ENCODE results near the gene SLC22A3. TPM values are rescaled to one million over a fixed set of nuclear protein-coding genes. Genes with fewer than 3 reads are reported as not detected.

SLC22A3 gene
- total and polyA plus RNA-seq, 2 of the 13 experiments (the other 11 are each of a cell fraction or from before 2014, with no cell fraction given), result 12.0 to 31.5 TPM

- no peak overlapping the region for H3K9ac ChIP-seq (ENCODE audit: insufficient read depth, low read depth, low read length)
- FAIRE-seq, result no peak
- no peaks in the 10 kb centered on the region for H3K4me1 ChIP-seq (ENCODE audit: insufficient read depth, low read length)
- no peaks in the 10 kb centered on the region for H3K27me3 ChIP-seq (ENCODE audit: control insufficient read depth in 1 of 2, insufficient read depth in 2 of 2, low read length in 2 of 2)
- intact Hi-C loops (cut with micrococcal nuclease; ENCODE audit: unreplicated experiment), result no loop called here
- H3K27ac ChIP-seq (ENCODE audit: extremely low read length, insufficient read depth, low read length), result no peak overlapping the region
- ChIA-PET CTCF (ENCODE audit: low intra/inter-chr PET ratio, low total read pairs) (no interaction called here), POLR2A (no interaction called here)
- H3K4me3 ChIP-seq (replicated peaks in 1 of 3; ENCODE audit: insufficient read depth in 1 of 3, low read depth in 2 of 3, low read length in 3 of 3), result no peak overlapping the region
- H4K20me1 ChIP-seq (ENCODE audit: insufficient read depth, low read length), result no peaks in the 10 kb centered on the region
- 86% methylated on average over 4 of the region's 4 CpGs for WGBS (ENCODE audit: low lambda C conversion rate)
- H3K79me2 ChIP-seq (ENCODE audit: insufficient read depth, low read length), result no peaks in the 10 kb centered on the region
- no peaks in the 10 kb centered on the region for H3K9me3 ChIP-seq (ENCODE audit: low read length)
- TF ChIP-seq NRL (CRISPR knock-in tag; IDR thresholded peaks at IDR 0.05; ENCODE audit: borderline replicate concordance) (no peak), TEAD3 (CRISPR knock-in tag; optimal IDR thresholded peaks at IDR 0.05; ENCODE audit: borderline replicate concordance) (no peak), KDM6A (CRISPR knock-in tag; IDR thresholded peaks at IDR 0.05; ENCODE audit: low read depth) (no peak), NFATC3 (CRISPR knock-in tag; IDR thresholded peaks at IDR 0.05) (no peak), KLF11 (CRISPR knock-in tag; IDR thresholded peaks at IDR 0.05) (no peak), ZNF33A (CRISPR knock-in tag; IDR thresholded peaks at IDR 0.05; ENCODE audit: borderline replicate concordance) (no peak), NR2F1 (CRISPR knock-in tag; IDR thresholded peaks at IDR 0.05) (no peak), ELF1 (CRISPR knock-in tag; IDR thresholded peaks at IDR 0.05) (no peak), ZNF619 (CRISPR knock-in tag; IDR thresholded peaks at IDR 0.05) (no peak), ZFP36L2 (CRISPR knock-in tag; IDR thresholded peaks at IDR 0.05) (no peak)
- no peak overlapping the region for H3K4me2 ChIP-seq (ENCODE audit: low read depth, low read length)
- no TSS peak for BruUV-seq (replicated peaks)
- H3K36me3 ChIP-seq (replicated peaks in 1 of 2; ENCODE audit: control insufficient read depth in 1 of 2, insufficient read depth in 2 of 2, low read length in 2 of 2), result peaks cover 0 to 5% of the 10 kb centered on the region in 2 experiments; a peak in 2 of 5 replicates
- in situ Hi-C loops (cut with HindIII; ENCODE audit: extremely low pct_ligation_motif_present, low pct_unique_long_range_greater_than_20kb), result no loop called here
- ATAC-seq, result no peak
- no peak overlapping the region for H2AFZ ChIP-seq (ENCODE audit: low read length)
- no peak for DNase-seq (ENCODE audit: low spot score)
Measured at GRCh38 chr6:160430203-160430602, 82.0 kb downstream of the SLC22A3 start.

- ChIA-PET CTCF (ENCODE audit: low intra/inter-chr PET ratio, low total read pairs) (no interaction called here), POLR2A (no interaction called here)
- in situ Hi-C loops (cut with HindIII; ENCODE audit: extremely low pct_ligation_motif_present, low pct_unique_long_range_greater_than_20kb) (no loop called here), intact Hi-C loops (cut with micrococcal nuclease; ENCODE audit: unreplicated experiment) (no loop called here)
- no peaks in the 10 kb centered on the region for H3K79me2 ChIP-seq (ENCODE audit: insufficient read depth, low read length)
- WGBS (ENCODE audit: low lambda C conversion rate), result 88% methylated on average over 5 of the region's 5 CpGs
- FAIRE-seq, result no peak
- no TSS peak for BruUV-seq (replicated peaks)
- H3K4me1 ChIP-seq (ENCODE audit: insufficient read depth, low read length), result no peaks in the 10 kb centered on the region
- no peaks in the 10 kb centered on the region for H3K9me3 ChIP-seq (ENCODE audit: low read length)
- H3K4me3 ChIP-seq (replicated peaks in 1 of 3; ENCODE audit: insufficient read depth in 1 of 3, low read depth in 2 of 3, low read length in 3 of 3), result no peak overlapping the region
- H3K9ac ChIP-seq (ENCODE audit: insufficient read depth, low read depth, low read length), result no peak overlapping the region
- H3K27ac ChIP-seq (ENCODE audit: extremely low read length, insufficient read depth, low read length), result no peak overlapping the region
- no peak for ATAC-seq
- no peak overlapping the region for H2AFZ ChIP-seq (ENCODE audit: low read length)
- DNase-seq (ENCODE audit: low spot score), result no peak
- H3K27me3 ChIP-seq (ENCODE audit: control insufficient read depth in 1 of 2, insufficient read depth in 2 of 2, low read length in 2 of 2), result no peaks in the 10 kb centered on the region
- no peak for TF ChIP-seq ZFY (CRISPR knock-in tag; IDR thresholded peaks at IDR 0.05)
- no peak for TF ChIP-seq NR0B2 (CRISPR knock-in tag; IDR thresholded peaks at IDR 0.05)
- no peak for TF ChIP-seq ZNF883 (CRISPR knock-in tag; IDR thresholded peaks at IDR 0.05; ENCODE audit: not compliant biosample characterization)
- TF ChIP-seq ZNF235 (CRISPR knock-in tag; IDR thresholded peaks at IDR 0.05; ENCODE audit: borderline replicate concordance), result no peak
- no peaks in the 10 kb centered on the region for H4K20me1 ChIP-seq (ENCODE audit: insufficient read depth, low read length)
- peaks cover 0 to 3% of the 10 kb centered on the region in 2 experiments; a peak in 2 of 5 replicates for H3K36me3 ChIP-seq (replicated peaks in 1 of 2; ENCODE audit: control insufficient read depth in 1 of 2, insufficient read depth in 2 of 2, low read length in 2 of 2)
- no peak overlapping the region for H3K4me2 ChIP-seq (ENCODE audit: low read depth, low read length)
Measured at GRCh38 chr6:160430751-160431150, 82.6 kb downstream of the SLC22A3 start.

Data from HepG2 (cell line).